Parathyroid adenoma (tissue), 2 donors: Measurements from ENCODE around the gene SLC7A6OS.

Experiments used
- H2AFZ ChIP-seq: fragments of 300-600 bp; sonication (generic); one replicate; pipeline ENCODE4 v1.7.0; 2017; ENCODE audit warnings: antibody characterized with exemption, mild to moderate bottlenecking
- H3K27ac ChIP-seq: fragments of 300-600 bp; sonication (generic); one replicate; pipeline ENCODE4 v1.7.0; 2017
- H3K27me3 ChIP-seq: fragments of 300-600 bp; sonication (generic); one replicate; pipeline ENCODE4 v1.7.0; 2017; ENCODE audit warnings: low read length; ENCODE audit not compliant: control insufficient read depth, insufficient read depth
- H3K36me3 ChIP-seq: fragments of 300-600 bp; sonication (generic); one replicate; pipeline ENCODE4 v1.7.0; 2017; ENCODE audit warnings: low read length; ENCODE audit not compliant: control insufficient read depth, insufficient read depth
- H3K4me1 ChIP-seq: fragments of 300-600 bp; sonication (generic); one replicate; pipeline ENCODE4 v1.7.0; 2017; ENCODE audit warnings: control low read depth
- H3K4me2 ChIP-seq: fragments of 300-600 bp; sonication (generic); one replicate; pipeline ENCODE4 v1.7.0; 2017; ENCODE audit warnings: low read length
- H3K4me3 ChIP-seq: fragments of 300-600 bp; sonication (generic); one replicate; pipeline ENCODE4 v1.7.0; 2017; ENCODE audit warnings: low read depth, low read length
- H3K79me2 ChIP-seq: fragments of 300-600 bp; sonication (generic); one replicate; pipeline ENCODE4 v1.7.0; 2017; ENCODE audit warnings: control low read depth
- H3K9ac ChIP-seq: fragments of 300-600 bp; sonication (generic); one replicate; pipeline ENCODE4 v1.7.0; 2017; ENCODE audit warnings: mild to moderate bottlenecking
- H3K9me3 ChIP-seq: fragments of 300-600 bp; sonication (generic); one replicate; pipeline ENCODE4 v1.7.0; 2017; ENCODE audit warnings: low read length; ENCODE audit not compliant: control insufficient read depth
- CTCF ChIP-seq: fragments of 300-600 bp; sonication (generic); IDR thresholded peaks from one replicate; pipeline ENCODE4 v1.7.0; 2017; ENCODE audit warnings: antibody characterized with exemption, mild to moderate bottlenecking
- donor health status: primary hyperparathyroidism.

The SLC7A6OS gene

DNA sequence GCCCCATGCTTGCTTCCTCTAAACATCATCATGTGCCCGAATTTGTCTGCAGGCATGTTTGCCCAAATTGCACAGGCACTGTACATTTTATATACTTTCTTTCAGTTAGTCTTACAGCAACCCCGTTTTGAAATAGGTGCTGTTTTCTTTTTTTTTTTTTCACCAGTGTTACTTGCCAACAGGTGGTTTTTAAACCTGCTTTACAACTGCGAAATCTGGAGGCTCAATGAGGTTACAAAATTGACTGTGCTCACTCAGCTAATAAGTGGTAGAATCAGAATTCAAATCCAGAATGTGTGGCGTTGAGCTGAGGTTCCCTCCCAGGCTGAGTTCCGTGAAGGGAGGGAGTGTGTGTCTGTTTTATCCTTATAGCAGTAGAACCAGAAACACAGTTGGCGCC, 59.8 kb downstream of the SLC7A6OS start:
- Histone ChIP-seq H3K4me2 (no peak overlapping the region), H3K27ac (no peak overlapping the region), H3K79me2 (peaks cover 9% of the 10 kb centered on the region), H3K4me1 (peaks cover 4% of the 10 kb centered on the region), H3K36me3 (no peaks in the 10 kb centered on the region), H3K27me3 (no peaks in the 10 kb centered on the region), H3K9me3 (no peaks in the 10 kb centered on the region), H3K4me3 (no peak overlapping the region), H2AFZ (no peak overlapping the region), H3K9ac (no peak overlapping the region)
- no peak for TF ChIP-seq CTCF

DNA sequence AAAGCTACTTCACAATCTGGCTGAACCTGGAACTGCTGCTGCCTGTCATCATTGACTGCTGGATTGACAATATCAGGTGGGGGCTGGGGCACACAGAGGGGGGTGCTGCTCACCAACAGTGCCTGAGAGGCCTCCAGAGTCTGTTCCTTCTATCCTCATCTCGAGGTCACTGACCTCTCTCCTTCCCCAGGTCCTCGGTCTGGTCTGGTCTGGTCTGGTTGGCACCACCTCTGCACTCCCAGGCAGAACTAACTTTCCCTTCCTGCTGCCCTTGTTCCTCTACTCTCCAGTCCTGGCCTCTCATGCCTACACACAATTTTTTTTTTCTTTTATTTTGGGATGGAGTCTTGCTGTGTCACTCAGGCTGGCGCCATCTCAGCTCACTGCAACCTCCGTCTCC, 61.4 kb downstream of the SLC7A6OS start:
- H2AFZ ChIP-seq, result no peak overlapping the region
- no peak overlapping the region for H3K9ac ChIP-seq
- no peak overlapping the region for H3K4me2 ChIP-seq
- no peak overlapping the region for H3K27ac ChIP-seq
- no peak for TF ChIP-seq CTCF
- H3K4me3 ChIP-seq, result no peak overlapping the region
- no peaks in the 10 kb centered on the region for H3K27me3 ChIP-seq
- no peaks in the 10 kb centered on the region for H3K36me3 ChIP-seq
- peaks cover 15% of the 10 kb centered on the region for H3K79me2 ChIP-seq
- H3K9me3 ChIP-seq, result no peaks in the 10 kb centered on the region
- H3K4me1 ChIP-seq, result peaks cover 12% of the 10 kb centered on the region
